ENCODE measurements around the gene SLC18A3. TPM values are rescaled to one million over a fixed set of nuclear protein-coding genes. Genes with fewer than 3 reads are reported as not detected.

SLC18A3 gene
- polyA plus RNA-seq, 1 donor (not counting 4 experiments of a cell fraction or from before 2014, with no cell fraction given), result not detected

DNA sequence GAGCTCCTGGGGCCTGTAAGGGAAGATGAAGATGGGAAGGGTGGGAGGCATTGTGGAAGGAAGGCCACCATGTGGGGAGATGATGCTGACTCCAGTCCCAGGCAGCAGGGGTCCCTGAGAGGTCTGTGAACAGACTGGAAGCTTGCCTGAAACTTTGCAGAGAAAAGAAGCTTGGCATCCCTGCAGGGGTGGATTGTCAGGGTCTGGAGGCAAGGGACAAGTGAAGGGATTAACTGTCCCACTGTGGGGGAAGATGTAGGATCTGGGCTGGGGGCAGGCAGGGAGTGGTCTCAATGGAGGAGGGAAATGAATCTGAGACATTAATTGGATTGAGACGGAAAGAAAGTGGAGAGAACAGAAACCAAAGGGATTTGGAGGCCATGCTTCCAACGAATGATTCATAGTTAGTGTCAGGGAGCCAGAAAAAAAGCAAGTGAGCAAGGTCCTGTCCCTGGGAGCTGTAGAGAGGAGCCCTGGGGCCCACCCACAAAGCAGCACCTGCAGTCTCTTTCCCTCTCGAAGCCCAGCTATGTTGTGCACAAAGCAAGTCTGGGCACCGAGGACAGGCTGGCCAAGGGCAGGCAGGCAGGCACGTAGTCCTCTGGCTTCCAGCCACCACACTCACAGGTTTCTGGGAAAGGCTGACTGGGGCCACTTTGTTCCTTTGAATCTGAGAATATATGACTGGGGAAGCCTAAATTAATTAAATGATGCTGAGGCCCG, 4.7 kb upstream of the SLC18A3 start:
- no peaks in the 10 kb centered on the region for H3K36me3 ChIP-seq (ENCODE audit: control insufficient read depth in 2 of 2, extremely low read depth in 1 of 2, insufficient read depth in 2 of 2, low read length in 2 of 2)
- no peak overlapping the region for H3K9ac ChIP-seq (ENCODE audit: control insufficient read depth, extremely low read depth, insufficient read depth, low read length)
- no peaks in the 10 kb centered on the region for H4K20me1 ChIP-seq (ENCODE audit: control insufficient read depth, extremely low read depth, insufficient read depth, low read length)
- H3K4me1 ChIP-seq (ENCODE audit: control insufficient read depth, extremely low read depth, insufficient read depth, low read length), result peaks cover 17% of the 10 kb centered on the region
- peaks cover 2% of the 10 kb centered on the region for H3K9me1 ChIP-seq (ENCODE audit: control insufficient read depth, extremely low read depth, insufficient read depth, low read length)
- no peak for TF ChIP-seq EZH2 (IDR thresholded peaks at IDR 0.05; ENCODE audit: low read length)
- TF ChIP-seq, protein P1, sequence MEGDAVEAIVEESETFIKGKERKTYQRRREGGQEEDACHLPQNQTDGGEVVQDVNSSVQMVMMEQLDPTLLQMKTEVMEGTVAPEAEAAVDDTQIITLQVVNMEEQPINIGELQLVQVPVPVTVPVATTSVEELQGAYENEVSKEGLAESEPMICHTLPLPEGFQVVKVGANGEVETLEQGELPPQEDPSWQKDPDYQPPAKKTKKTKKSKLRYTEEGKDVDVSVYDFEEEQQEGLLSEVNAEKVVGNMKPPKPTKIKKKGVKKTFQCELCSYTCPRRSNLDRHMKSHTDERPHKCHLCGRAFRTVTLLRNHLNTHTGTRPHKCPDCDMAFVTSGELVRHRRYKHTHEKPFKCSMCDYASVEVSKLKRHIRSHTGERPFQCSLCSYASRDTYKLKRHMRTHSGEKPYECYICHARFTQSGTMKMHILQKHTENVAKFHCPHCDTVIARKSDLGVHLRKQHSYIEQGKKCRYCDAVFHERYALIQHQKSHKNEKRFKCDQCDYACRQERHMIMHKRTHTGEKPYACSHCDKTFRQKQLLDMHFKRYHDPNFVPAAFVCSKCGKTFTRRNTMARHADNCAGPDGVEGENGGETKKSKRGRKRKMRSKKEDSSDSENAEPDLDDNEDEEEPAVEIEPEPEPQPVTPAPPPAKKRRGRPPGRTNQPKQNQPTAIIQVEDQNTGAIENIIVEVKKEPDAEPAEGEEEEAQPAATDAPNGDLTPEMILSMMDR (optimal IDR thresholded peaks at IDR 0.05 in 1 of 3, IDR thresholded peaks at IDR 0.05 in 1 of 3, conservative IDR thresholded peaks at IDR 0.05 in 1 of 3; ENCODE audit: extremely low read depth in 1 of 3, insufficient read depth in 2 of 3, low read length in 3 of 3), result no peak
- dilution Hi-C loops (cut with MboI; ENCODE audit: extremely low pct_ligation_motif_present, low sequenced_read_pairs), result no loop called here
- FAIRE-seq (no peak), DNase-seq (ENCODE audit: low read depth, low spot score) (no peak)
- H3K27me3 ChIP-seq (ENCODE audit: control insufficient read depth, extremely low read depth, insufficient read depth, low read length), result peaks cover 47% of the 10 kb centered on the region
- no peaks in the 10 kb centered on the region for H3K79me2 ChIP-seq (ENCODE audit: control insufficient read depth, insufficient read depth, low read length)
- H3K4me2 ChIP-seq (ENCODE audit: control insufficient read depth, extremely low read depth, insufficient read depth, low read depth, low read length), result no peak overlapping the region
- H3K9me3 ChIP-seq (ENCODE audit: control insufficient read depth, low read depth, low read length), result no peaks in the 10 kb centered on the region
- no peak overlapping the region for H2AFZ ChIP-seq (ENCODE audit: control insufficient read depth, low read length)
- H3K4me3 ChIP-seq (ENCODE audit: control insufficient read depth in 2 of 3, extremely low read depth in 1 of 3, insufficient read depth in 2 of 3, low read depth in 1 of 3, low read length in 3 of 3), result no peak overlapping the region
- no peak overlapping the region for H3K27ac ChIP-seq (ENCODE audit: control insufficient read depth, insufficient read depth, low read length)

DNA sequence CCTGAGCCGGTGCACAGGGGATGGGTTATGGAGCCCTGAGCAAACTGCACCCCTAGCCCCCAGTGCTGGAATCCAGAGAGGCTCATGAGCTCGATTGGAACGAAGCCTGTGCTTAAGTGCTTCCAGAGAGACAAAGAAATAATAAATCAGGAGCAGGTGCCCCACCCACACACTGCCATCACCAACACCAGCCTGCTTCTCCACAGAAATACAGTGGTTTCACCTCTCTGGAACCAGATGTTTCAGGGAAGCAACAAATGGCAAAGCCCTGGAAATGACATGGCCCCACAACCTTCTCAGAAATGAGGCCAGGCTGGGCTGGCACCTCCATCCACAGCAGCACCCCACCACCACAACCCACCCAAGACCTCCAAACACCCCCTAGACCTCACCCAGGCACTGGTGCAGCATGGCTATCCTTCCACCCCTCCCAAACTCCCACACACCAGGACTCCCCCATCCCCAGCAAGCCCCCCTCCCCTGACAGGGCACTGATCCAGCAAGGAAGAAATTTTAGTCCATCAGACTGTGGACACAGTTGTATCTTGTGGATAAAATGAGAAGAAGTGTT, 4.1 kb upstream of the SLC18A3 start:
- no peaks in the 10 kb centered on the region for H3K9me3 ChIP-seq (ENCODE audit: control insufficient read depth, low read depth, low read length)
- no peaks in the 10 kb centered on the region for H3K79me2 ChIP-seq (ENCODE audit: control insufficient read depth, insufficient read depth, low read length)
- dilution Hi-C loops (cut with MboI; ENCODE audit: extremely low pct_ligation_motif_present, low sequenced_read_pairs), result no loop called here
- H3K27ac ChIP-seq (ENCODE audit: control insufficient read depth, insufficient read depth, low read length), result no peak overlapping the region
- H4K20me1 ChIP-seq (ENCODE audit: control insufficient read depth, extremely low read depth, insufficient read depth, low read length), result no peaks in the 10 kb centered on the region
- no peak overlapping the region for H3K4me2 ChIP-seq (ENCODE audit: control insufficient read depth, extremely low read depth, insufficient read depth, low read depth, low read length)
- no peaks in the 10 kb centered on the region for H3K36me3 ChIP-seq (ENCODE audit: control insufficient read depth in 2 of 2, extremely low read depth in 1 of 2, insufficient read depth in 2 of 2, low read length in 2 of 2)
- peaks cover 53% of the 10 kb centered on the region for H3K27me3 ChIP-seq (ENCODE audit: control insufficient read depth, extremely low read depth, insufficient read depth, low read length)
- TF ChIP-seq EZH2 (IDR thresholded peaks at IDR 0.05; ENCODE audit: low read length), result no peak
- TF ChIP-seq, protein P1 (optimal IDR thresholded peaks at IDR 0.05 in 1 of 3, IDR thresholded peaks at IDR 0.05 in 1 of 3, conservative IDR thresholded peaks at IDR 0.05 in 1 of 3; ENCODE audit: extremely low read depth in 1 of 3, insufficient read depth in 2 of 3, low read length in 3 of 3), result no peak
- H3K4me3 ChIP-seq (ENCODE audit: control insufficient read depth in 2 of 3, extremely low read depth in 1 of 3, insufficient read depth in 2 of 3, low read depth in 1 of 3, low read length in 3 of 3), result no peak overlapping the region
- H3K9ac ChIP-seq (ENCODE audit: control insufficient read depth, extremely low read depth, insufficient read depth, low read length), result no peak overlapping the region
- H3K4me1 ChIP-seq (ENCODE audit: control insufficient read depth, extremely low read depth, insufficient read depth, low read length), result peaks cover 11% of the 10 kb centered on the region
- H3K9me1 ChIP-seq (ENCODE audit: control insufficient read depth, extremely low read depth, insufficient read depth, low read length), result peaks cover 2% of the 10 kb centered on the region
- H2AFZ ChIP-seq (ENCODE audit: control insufficient read depth, low read length), result no peak overlapping the region
- FAIRE-seq (no peak), DNase-seq (ENCODE audit: low read depth, low spot score) (no peak)

All from keratinocyte (primary cell).